ENCODE data around the gene CACNA2D1. TPM values are rescaled to one million over a fixed set of nuclear protein-coding genes. Genes with fewer than 3 reads are reported as not detected.

Gene CACNA2D1
- total RNA-seq = 69.7 and 106 TPM in 2 replicates

DNA sequence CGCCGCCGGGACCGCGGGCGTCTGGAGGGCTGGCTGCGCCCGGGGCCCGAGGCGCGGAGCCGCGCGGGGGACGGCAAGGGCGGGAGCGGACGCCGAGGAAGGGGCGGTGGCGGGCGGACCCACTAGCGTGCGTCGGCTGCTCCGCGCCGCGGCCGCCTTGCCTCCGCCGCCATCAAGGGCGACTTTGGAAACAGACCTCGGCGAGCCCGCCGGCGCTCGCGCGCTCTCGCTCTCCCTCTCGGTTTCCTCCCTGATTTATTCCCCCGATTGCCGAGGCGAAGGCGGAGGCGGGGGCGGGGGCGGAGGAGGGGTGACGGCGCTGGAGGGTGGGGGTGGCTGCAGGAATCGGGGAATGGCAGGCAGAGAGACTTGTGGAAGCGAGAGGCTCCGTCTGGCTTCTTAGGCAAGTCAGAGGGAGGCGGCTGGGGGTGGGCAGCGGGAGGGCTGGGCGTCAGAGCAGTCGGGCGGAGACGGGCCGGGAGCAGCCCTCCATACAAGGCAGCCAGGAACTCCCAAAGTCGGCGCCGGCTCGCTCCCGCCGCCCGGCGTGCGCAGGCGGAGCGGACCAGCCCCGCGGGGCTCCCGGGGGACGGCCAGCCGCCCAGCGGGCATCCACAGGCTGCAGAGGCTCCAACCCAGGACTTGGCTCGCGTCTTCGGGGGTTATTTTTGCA lies at the start of gene CACNA2D1:
Gene CACNA2D1, minus strand, starts transcription at position 231 of the 673 bp plus-strand sequence.

Data from cardiac atrium fibroblast (primary cell).